Measurements from ENCODE around the gene ZBTB32. TPM values are rescaled to one million over a fixed set of nuclear protein-coding genes. Genes with fewer than 3 reads are reported as not detected.
"Not testable (repeated sequence)": the region's sequence is repeated elsewhere in the genome, so short reads cannot be mapped to it uniquely, and the experiment has no call there.

The ZBTB32 gene
- total RNA-seq, 1 experiment from 2014 or later: not detected

DNA sequence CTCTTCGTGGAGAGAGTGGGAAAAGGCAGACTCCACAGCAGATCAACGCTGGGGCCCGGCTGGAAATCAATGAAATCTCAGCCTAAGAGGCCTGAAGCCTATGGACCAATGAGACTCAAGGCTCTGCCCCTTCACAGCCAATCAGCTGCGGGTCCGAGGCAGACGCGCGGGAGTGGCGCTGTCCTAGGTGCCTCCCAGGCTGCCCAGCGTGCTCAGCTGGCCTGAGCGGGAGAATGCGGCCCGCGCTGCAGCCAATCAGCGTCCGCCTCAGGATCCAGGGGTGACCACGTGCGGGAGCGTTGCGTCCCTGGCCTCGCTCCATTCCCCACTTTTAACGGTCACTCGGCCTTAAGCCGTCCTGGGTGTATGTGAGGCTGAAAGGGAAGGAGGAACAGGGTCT, at the start of gene ZBTB32 (continued):
- no peak for TF ChIP-seq CBX3 (IDR thresholded peaks at IDR 0.05; ENCODE audit: low read depth)

DNA sequence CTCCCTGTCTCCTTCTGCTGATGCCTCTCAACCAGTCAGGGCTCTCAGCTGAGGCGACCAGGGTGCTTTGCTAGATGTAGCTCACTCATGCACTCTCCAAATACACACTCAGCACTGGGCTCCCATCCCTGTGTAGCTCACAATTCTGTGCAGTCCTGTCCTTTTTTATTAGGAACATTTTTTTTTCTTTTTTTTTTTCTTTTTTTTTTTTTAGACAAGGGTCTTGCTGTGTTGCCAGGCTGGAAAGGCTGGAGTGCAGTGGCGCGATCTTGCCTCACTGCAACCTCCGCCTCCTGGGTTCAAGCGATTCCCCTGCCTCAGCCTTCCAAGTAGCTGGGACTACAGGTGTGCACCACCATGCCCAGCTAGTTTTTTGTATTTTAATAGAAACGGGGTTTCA, 49.5 kb upstream of the ZBTB32 start:
- H3K9me3 ChIP-seq (ENCODE audit: control insufficient read depth in 1 of 2, insufficient read depth in 1 of 2, low read depth in 1 of 2, low read length in 2 of 2); H3K27ac ChIP-seq (ENCODE audit: low read depth, low read length); BruUV-seq (replicated peaks); H3K9me2 ChIP-seq (ENCODE audit: insufficient read depth); ATAC-seq; H3K27me3 ChIP-seq (ENCODE audit: insufficient read depth, low read length); H3K9ac ChIP-seq (ENCODE audit: low read length); H3K4me3 ChIP-seq (replicated peaks in 1 of 2; ENCODE audit: low read depth in 1 of 2, low read length in 2 of 2); H3K4me2 ChIP-seq (ENCODE audit: low read length); H3K4me1 ChIP-seq (ENCODE audit: control insufficient read depth in 1 of 2, insufficient read depth in 2 of 2, low read length in 2 of 2); RAD21 ChIA-PET (ENCODE audit: low non-redundant PET in 1 of 2, low total read pairs in 2 of 2, uncharacterized antibody in 2 of 2, unreplicated experiment in 2 of 2); H4K20me1 ChIP-seq (ENCODE audit: insufficient read depth); intact Hi-C loops (cut with micrococcal nuclease); H2AFZ ChIP-seq (ENCODE audit: low read depth, low read length, poor library complexity, severe bottlenecking); DNase-seq (ENCODE audit: low read depth, low spot score): not testable (repeated sequence)
- Histone ChIP-seq H3K36me3 (ENCODE audit: control insufficient read depth in 1 of 2, insufficient read depth in 2 of 2, low read length in 2 of 2) (peaks cover 26 to 30% of the 10 kb centered on the region in 2 experiments), H3K79me2 (ENCODE audit: insufficient read depth, low read length) (peaks cover 36% of the 10 kb centered on the region)
- POLR2A ChIA-PET: interaction anchor here (1.2 to 1.4 kb wide), 2 partner anchors 11 to 19 kb away, joined by 3 read pairs; no protein-coding TSS in a partner anchor
- CTCF ChIA-PET: interaction anchor here (0.7 kb wide), 1 partner anchor 10 kb away, joined by 3 read pairs; no protein-coding TSS in a partner anchor

DNA sequence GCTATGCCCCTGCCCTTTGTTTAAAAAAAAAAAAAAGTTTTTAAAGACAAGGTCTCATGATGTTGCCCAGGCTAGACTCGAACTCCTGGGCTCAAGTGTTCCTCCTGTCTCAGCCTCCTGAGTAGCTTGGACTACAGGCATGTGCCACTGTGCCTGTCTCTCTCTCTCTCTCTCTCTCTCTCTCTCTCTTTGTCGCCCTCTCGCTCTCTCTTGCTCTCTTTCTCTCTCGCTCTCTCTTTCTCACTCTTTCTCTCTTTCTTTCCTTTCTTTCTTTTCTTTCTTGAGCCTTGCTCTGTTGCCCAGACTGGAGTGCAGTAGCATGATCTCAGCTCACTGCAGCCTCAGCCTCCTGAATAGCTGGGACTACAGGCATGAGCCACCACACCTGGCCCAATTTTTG, 48.8 kb upstream of the ZBTB32 start:
- no peak overlapping the region for H3K4me3 ChIP-seq (replicated peaks in 1 of 2; ENCODE audit: low read depth in 1 of 2, low read length in 2 of 2)
- H2AFZ ChIP-seq (ENCODE audit: low read depth, low read length, poor library complexity, severe bottlenecking): no peak overlapping the region
- POLR2A ChIA-PET: interaction anchor here (1.2 kb wide), 1 partner anchor 18 kb away, joined by 3 read pairs; no protein-coding TSS in a partner anchor
- intact Hi-C loops (cut with micrococcal nuclease): no loop called here
- no TSS peak for BruUV-seq (replicated peaks)
- CTCF ChIA-PET: no interaction called here
- H3K9me2 ChIP-seq (ENCODE audit: insufficient read depth): no peaks in the 10 kb centered on the region
- RAD21 ChIA-PET (ENCODE audit: low non-redundant PET in 1 of 2, low total read pairs in 2 of 2, uncharacterized antibody in 2 of 2, unreplicated experiment in 2 of 2): no interaction called here
- no peak overlapping the region for H3K4me2 ChIP-seq (ENCODE audit: low read length)
- TF ChIP-seq JUND (IDR thresholded peaks at IDR 0.05): no peak
- TF ChIP-seq RAD21 (IDR thresholded peaks at IDR 0.05; ENCODE audit: low read depth): no peak
- TF ChIP-seq SP1 (IDR thresholded peaks at IDR 0.05; ENCODE audit: low read depth): no peak
- TF ChIP-seq POLR2A (IDR thresholded peaks at IDR 0.05; ENCODE audit: borderline replicate concordance, extremely low read depth, insufficient read depth, insufficient read length): no peak
- TF ChIP-seq CEBPB (IDR thresholded peaks at IDR 0.05; ENCODE audit: low read depth): no peak
- TF ChIP-seq, protein P1, sequence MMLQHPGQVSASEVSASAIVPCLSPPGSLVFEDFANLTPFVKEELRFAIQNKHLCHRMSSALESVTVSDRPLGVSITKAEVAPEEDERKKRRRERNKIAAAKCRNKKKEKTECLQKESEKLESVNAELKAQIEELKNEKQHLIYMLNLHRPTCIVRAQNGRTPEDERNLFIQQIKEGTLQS (IDR thresholded peaks at IDR 0.05): no peak
- no peak for TF ChIP-seq YY1 (IDR thresholded peaks at IDR 0.05; ENCODE audit: extremely low read depth, insufficient replicate concordance, low read depth, low read length)
- TF ChIP-seq, protein P2, sequence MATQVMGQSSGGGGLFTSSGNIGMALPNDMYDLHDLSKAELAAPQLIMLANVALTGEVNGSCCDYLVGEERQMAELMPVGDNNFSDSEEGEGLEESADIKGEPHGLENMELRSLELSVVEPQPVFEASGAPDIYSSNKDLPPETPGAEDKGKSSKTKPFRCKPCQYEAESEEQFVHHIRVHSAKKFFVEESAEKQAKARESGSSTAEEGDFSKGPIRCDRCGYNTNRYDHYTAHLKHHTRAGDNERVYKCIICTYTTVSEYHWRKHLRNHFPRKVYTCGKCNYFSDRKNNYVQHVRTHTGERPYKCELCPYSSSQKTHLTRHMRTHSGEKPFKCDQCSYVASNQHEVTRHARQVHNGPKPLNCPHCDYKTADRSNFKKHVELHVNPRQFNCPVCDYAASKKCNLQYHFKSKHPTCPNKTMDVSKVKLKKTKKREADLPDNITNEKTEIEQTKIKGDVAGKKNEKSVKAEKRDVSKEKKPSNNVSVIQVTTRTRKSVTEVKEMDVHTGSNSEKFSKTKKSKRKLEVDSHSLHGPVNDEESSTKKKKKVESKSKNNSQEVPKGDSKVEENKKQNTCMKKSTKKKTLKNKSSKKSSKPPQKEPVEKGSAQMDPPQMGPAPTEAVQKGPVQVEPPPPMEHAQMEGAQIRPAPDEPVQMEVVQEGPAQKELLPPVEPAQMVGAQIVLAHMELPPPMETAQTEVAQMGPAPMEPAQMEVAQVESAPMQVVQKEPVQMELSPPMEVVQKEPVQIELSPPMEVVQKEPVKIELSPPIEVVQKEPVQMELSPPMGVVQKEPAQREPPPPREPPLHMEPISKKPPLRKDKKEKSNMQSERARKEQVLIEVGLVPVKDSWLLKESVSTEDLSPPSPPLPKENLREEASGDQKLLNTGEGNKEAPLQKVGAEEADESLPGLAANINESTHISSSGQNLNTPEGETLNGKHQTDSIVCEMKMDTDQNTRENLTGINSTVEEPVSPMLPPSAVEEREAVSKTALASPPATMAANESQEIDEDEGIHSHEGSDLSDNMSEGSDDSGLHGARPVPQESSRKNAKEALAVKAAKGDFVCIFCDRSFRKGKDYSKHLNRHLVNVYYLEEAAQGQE (IDR thresholded peaks at IDR 0.05; ENCODE audit: low read depth): no peak
- DNase-seq (ENCODE audit: low read depth, low spot score) (no peak), ATAC-seq (no peak)
- peaks cover 29% of the 10 kb centered on the region for H3K79me2 ChIP-seq (ENCODE audit: insufficient read depth, low read length)
- no peaks in the 10 kb centered on the region for H3K4me1 ChIP-seq (ENCODE audit: control insufficient read depth in 1 of 2, insufficient read depth in 2 of 2, low read length in 2 of 2)
- peaks cover 26 to 27% of the 10 kb centered on the region in 2 experiments for H3K36me3 ChIP-seq (ENCODE audit: control insufficient read depth in 1 of 2, insufficient read depth in 2 of 2, low read length in 2 of 2)
- no peaks in the 10 kb centered on the region for H3K9me3 ChIP-seq (ENCODE audit: control insufficient read depth in 1 of 2, insufficient read depth in 1 of 2, low read depth in 1 of 2, low read length in 2 of 2)
- H3K27me3 ChIP-seq (ENCODE audit: insufficient read depth, low read length): no peaks in the 10 kb centered on the region
- H3K27ac ChIP-seq (ENCODE audit: low read depth, low read length): no peak overlapping the region
- no peak overlapping the region for H3K9ac ChIP-seq (ENCODE audit: low read length)
- H4K20me1 ChIP-seq (ENCODE audit: insufficient read depth): no peaks in the 10 kb centered on the region

All from HCT116 (cell line).